ENCODE data around the gene XPO6. TPM values are rescaled to one million over a fixed set of nuclear protein-coding genes. Genes with fewer than 3 reads are reported as not detected.

The XPO6 gene
- polyA plus RNA-seq, 1 donor from 2014 or later: 104 TPM

DNA sequence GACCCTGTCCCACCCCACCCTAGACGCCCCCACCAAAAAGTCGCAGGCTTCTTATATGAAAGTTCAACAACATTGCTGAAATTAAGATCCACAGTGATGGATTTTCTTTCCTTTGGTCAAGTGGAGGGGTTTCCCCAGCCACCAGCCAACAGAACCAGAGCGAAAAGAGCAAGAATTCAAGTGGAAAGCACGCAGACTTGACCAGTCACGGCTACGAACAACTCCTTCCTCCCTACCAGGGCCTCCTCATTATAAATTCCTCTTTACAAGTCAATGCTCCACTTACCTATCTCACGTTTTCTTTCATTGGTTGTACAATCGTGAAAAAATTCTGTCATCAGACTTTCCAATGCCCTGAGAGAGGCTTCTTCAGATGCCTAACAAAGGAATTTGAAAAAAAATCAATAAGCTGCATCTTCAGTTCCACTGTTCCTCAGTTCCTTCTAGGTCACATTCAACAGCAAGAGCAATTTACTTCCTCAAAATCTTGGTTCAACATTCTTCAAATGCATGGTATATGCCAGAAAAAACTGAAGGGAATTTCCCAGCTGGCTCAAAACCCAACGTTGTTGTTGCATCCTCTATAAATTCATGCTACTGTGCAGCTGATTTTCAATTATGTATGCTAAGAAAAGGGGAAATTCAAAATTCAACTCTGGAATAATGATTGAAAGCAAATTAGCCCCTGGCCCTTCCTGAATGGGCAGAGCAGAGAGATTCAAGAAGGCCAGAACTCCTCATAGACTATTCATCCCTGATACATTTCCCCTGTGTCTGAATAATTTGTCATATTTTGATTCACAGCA, 30.9 kb downstream of the XPO6 start:
- Histone ChIP-seq H4K20me1 (ENCODE audit: insufficient read depth) (no peaks in the 10 kb centered on the region), H3K4me2 (ENCODE audit: low read length) (no peak overlapping the region), H2AFZ (ENCODE audit: low read depth, low read length) (no peak overlapping the region), H3K4me3 (ENCODE audit: low read length) (peak overlapping the region; percentile 23), H3F3A (ENCODE audit: insufficient read depth, low read length, poor library complexity, severe bottlenecking) (no peaks in the 10 kb centered on the region), H3K9ac (ENCODE audit: low read length) (no peak overlapping the region), H3K27ac (ENCODE audit: low read length) (no peak overlapping the region), H3K27me3 (ENCODE audit: insufficient read depth, low read depth, low read length) (no peaks in the 10 kb centered on the region), H3K9me3 (ENCODE audit: low read length) (no peaks in the 10 kb centered on the region), H3K79me2 (replicated peaks; ENCODE audit: insufficient read depth, low read length) (peaks cover 37% of the 10 kb centered on the region), H3K36me3 (ENCODE audit: insufficient read depth, low read length) (no peaks in the 10 kb centered on the region), H3K9me2 (ENCODE audit: insufficient read depth, low read length) (no peaks in the 10 kb centered on the region)
- TF ChIP-seq POLR2AphosphoS5 (IDR thresholded peaks at IDR 0.05) (no peak), SMC3 (conservative IDR thresholded peaks at IDR 0.05; ENCODE audit: poor library complexity) (no peak), EP300 (conservative IDR thresholded peaks at IDR 0.05; ENCODE audit: poor library complexity, severe bottlenecking) (no peak), EZH2 (IDR thresholded peaks at IDR 0.05; ENCODE audit: borderline replicate concordance, insufficient read depth, low read length, poor library complexity, severe bottlenecking) (no peak), TAF1 (IDR thresholded peaks at IDR 0.05; ENCODE audit: low read depth) (no peak), MXI1 (conservative IDR thresholded peaks at IDR 0.05; ENCODE audit: poor library complexity, severe bottlenecking) (no peak), RAD21 (conservative IDR thresholded peaks at IDR 0.05) (no peak)
- TF ChIP-seq, protein P1, sequence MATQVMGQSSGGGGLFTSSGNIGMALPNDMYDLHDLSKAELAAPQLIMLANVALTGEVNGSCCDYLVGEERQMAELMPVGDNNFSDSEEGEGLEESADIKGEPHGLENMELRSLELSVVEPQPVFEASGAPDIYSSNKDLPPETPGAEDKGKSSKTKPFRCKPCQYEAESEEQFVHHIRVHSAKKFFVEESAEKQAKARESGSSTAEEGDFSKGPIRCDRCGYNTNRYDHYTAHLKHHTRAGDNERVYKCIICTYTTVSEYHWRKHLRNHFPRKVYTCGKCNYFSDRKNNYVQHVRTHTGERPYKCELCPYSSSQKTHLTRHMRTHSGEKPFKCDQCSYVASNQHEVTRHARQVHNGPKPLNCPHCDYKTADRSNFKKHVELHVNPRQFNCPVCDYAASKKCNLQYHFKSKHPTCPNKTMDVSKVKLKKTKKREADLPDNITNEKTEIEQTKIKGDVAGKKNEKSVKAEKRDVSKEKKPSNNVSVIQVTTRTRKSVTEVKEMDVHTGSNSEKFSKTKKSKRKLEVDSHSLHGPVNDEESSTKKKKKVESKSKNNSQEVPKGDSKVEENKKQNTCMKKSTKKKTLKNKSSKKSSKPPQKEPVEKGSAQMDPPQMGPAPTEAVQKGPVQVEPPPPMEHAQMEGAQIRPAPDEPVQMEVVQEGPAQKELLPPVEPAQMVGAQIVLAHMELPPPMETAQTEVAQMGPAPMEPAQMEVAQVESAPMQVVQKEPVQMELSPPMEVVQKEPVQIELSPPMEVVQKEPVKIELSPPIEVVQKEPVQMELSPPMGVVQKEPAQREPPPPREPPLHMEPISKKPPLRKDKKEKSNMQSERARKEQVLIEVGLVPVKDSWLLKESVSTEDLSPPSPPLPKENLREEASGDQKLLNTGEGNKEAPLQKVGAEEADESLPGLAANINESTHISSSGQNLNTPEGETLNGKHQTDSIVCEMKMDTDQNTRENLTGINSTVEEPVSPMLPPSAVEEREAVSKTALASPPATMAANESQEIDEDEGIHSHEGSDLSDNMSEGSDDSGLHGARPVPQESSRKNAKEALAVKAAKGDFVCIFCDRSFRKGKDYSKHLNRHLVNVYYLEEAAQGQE (IDR thresholded peaks at IDR 0.05; ENCODE audit: borderline replicate concordance): no peak
- TF ChIP-seq, protein P2, sequence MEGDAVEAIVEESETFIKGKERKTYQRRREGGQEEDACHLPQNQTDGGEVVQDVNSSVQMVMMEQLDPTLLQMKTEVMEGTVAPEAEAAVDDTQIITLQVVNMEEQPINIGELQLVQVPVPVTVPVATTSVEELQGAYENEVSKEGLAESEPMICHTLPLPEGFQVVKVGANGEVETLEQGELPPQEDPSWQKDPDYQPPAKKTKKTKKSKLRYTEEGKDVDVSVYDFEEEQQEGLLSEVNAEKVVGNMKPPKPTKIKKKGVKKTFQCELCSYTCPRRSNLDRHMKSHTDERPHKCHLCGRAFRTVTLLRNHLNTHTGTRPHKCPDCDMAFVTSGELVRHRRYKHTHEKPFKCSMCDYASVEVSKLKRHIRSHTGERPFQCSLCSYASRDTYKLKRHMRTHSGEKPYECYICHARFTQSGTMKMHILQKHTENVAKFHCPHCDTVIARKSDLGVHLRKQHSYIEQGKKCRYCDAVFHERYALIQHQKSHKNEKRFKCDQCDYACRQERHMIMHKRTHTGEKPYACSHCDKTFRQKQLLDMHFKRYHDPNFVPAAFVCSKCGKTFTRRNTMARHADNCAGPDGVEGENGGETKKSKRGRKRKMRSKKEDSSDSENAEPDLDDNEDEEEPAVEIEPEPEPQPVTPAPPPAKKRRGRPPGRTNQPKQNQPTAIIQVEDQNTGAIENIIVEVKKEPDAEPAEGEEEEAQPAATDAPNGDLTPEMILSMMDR (IDR thresholded peaks at IDR 0.05; ENCODE audit: poor library complexity, severe bottlenecking): no peak

DNA sequence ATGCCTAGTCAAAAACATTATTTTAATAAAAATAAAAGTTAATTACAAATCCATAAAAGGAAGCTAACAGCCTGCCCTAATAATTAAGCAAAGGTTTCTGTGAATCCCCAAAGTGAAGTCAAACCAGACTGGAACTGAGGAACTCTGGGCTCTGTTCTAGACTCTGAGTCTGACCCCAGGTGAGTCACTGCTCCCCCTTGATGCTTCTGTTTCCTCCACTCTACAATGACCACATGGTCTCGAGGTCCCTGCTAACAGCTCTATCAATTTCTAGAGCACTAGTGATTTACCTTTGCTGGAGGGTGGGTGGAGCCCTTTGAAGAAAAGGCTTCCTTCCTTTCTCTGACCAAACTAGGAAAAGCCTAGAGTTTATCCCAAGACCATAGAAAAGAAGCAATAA, 32.4 kb downstream of the XPO6 start:
- Histone ChIP-seq H3K4me2 (ENCODE audit: low read length) (no peak overlapping the region), H4K20me1 (ENCODE audit: insufficient read depth) (no peaks in the 10 kb centered on the region), H3K9me2 (ENCODE audit: insufficient read depth, low read length) (no peaks in the 10 kb centered on the region), H3K9me3 (ENCODE audit: low read length) (no peaks in the 10 kb centered on the region), H3F3A (ENCODE audit: insufficient read depth, low read length, poor library complexity, severe bottlenecking) (no peaks in the 10 kb centered on the region), H3K4me3 (ENCODE audit: low read length) (no peak overlapping the region), H3K27ac (ENCODE audit: low read length) (no peak overlapping the region), H3K79me2 (replicated peaks; ENCODE audit: insufficient read depth, low read length) (peaks cover 24% of the 10 kb centered on the region), H3K27me3 (ENCODE audit: insufficient read depth, low read depth, low read length) (no peaks in the 10 kb centered on the region), H2AFZ (ENCODE audit: low read depth, low read length) (no peak overlapping the region), H3K9ac (ENCODE audit: low read length) (no peak overlapping the region), H3K36me3 (ENCODE audit: insufficient read depth, low read length) (peaks cover 5% of the 10 kb centered on the region)
- TF ChIP-seq, protein P2 (IDR thresholded peaks at IDR 0.05; ENCODE audit: poor library complexity, severe bottlenecking): no peak
- TF ChIP-seq EP300 (conservative IDR thresholded peaks at IDR 0.05; ENCODE audit: poor library complexity, severe bottlenecking) (no peak), POLR2AphosphoS5 (IDR thresholded peaks at IDR 0.05) (no peak), RAD21 (conservative IDR thresholded peaks at IDR 0.05) (no peak), SMC3 (conservative IDR thresholded peaks at IDR 0.05; ENCODE audit: poor library complexity) (no peak), TAF1 (IDR thresholded peaks at IDR 0.05; ENCODE audit: low read depth) (no peak), MXI1 (conservative IDR thresholded peaks at IDR 0.05; ENCODE audit: poor library complexity, severe bottlenecking) (no peak), EZH2 (IDR thresholded peaks at IDR 0.05; ENCODE audit: borderline replicate concordance, insufficient read depth, low read length, poor library complexity, severe bottlenecking) (no peak)
- TF ChIP-seq, protein P1 (IDR thresholded peaks at IDR 0.05; ENCODE audit: borderline replicate concordance): no peak
